Left ventricle myocardium inferior (tissue), 1 donor: Measurements from ENCODE around the gene HAUS1. TPM values are rescaled to one million over a fixed set of nuclear protein-coding genes. Genes with fewer than 3 reads are reported as not detected.
A peak's percentile ranks its signal among the peaks of the same experiment; 100 is the strongest.

Experiments
- DNase-seq: peaks from one replicate; pipeline ENCODE4 v3.0.0-alpha.2; 2020
- H3K27ac ChIP-seq: fragments of 200-600 bp; replicated peaks from 2 replicates; pipeline ENCODE4 v1.8.0; 2021
- H3K27me3 ChIP-seq: fragments of 200-600 bp; 2 replicates; pipeline ENCODE4 v1.8.0; 2021; ENCODE audit warnings: low read depth
- H3K36me3 ChIP-seq: fragments of 200-600 bp; 2 replicates; pipeline ENCODE4 v1.8.0; 2021
- H3K4me1 ChIP-seq: fragments of 200-600 bp; 2 replicates; pipeline ENCODE4 v1.8.0; 2021
- H3K4me3 ChIP-seq: fragments of 200-600 bp; 2 replicates; pipeline ENCODE4 v1.8.0; 2021; ENCODE audit warnings: mild to moderate bottlenecking, moderate library complexity
- H3K9me3 ChIP-seq: fragments of 200-600 bp; replicated peaks from 2 replicates; pipeline ENCODE4 v1.8.0; 2021
- CTCF ChIP-seq: fragments of 200-600 bp; IDR thresholded peaks from 2 replicates; pipeline ENCODE4 v1.8.0; 2021; ENCODE audit warnings: antibody characterized with exemption, mild to moderate bottlenecking, borderline replicate concordance
- intact Hi-C: fragments of 100-400 bp; cut with micrococcal nuclease; formaldehyde crosslinking; loops from one replicate; pipeline ENCODE4 v1.11.0; 2022
- total RNA-seq: library from RNA; stranded (reverse); fragmentation: NEBNext Ultra II Directional; extraction: Animal tissue kit (Norgen Biotek cat#: 25700); gene quantifications from one replicate; pipeline ENCODE4 v1.2.1, GENCODE V29; 2021
- donor health status: DM: no; HTN: yes; CAD: no; lungs with severe emphysema.

HAUS1 gene
- total RNA-seq, 1 donor from 2014 or later = 6.4 TPM

GRCh38 chr18:46133534-46133933 is 29.3 kb downstream of the HAUS1 start:
- no peak for DNase-seq
- intact Hi-C loops = no loop called here
- H3K4me3 ChIP-seq = no peak overlapping the region
- H3K27me3 ChIP-seq = no peaks in the 10 kb centered on the region
- peaks cover 14% of the 10 kb centered on the region for H3K36me3 ChIP-seq
- H3K4me1 ChIP-seq = peaks cover 8% of the 10 kb centered on the region
- no peaks in the 10 kb centered on the region for H3K9me3 ChIP-seq
- no peak overlapping the region for H3K27ac ChIP-seq
- TF ChIP-seq CTCF = no peak

GRCh38 chr18:46134920-46135675 is 30.9 kb downstream of the HAUS1 start:
- intact Hi-C loops = no loop called here
- Histone ChIP-seq H3K36me3 (no peaks in the 10 kb centered on the region), H3K27me3 (no peaks in the 10 kb centered on the region), H3K27ac (peak overlapping the region; percentile 56), H3K4me3 (no peak overlapping the region), H3K9me3 (no peaks in the 10 kb centered on the region), H3K4me1 (peaks cover 8% of the 10 kb centered on the region)
- DNase-seq = no peak
- TF ChIP-seq CTCF = no peak

GRCh38 chr18:46140173-46140572 is 36.0 kb downstream of the HAUS1 start:
- Histone ChIP-seq H3K36me3 (no peaks in the 10 kb centered on the region), H3K4me3 (no peak overlapping the region), H3K27me3 (no peaks in the 10 kb centered on the region), H3K4me1 (peaks cover 3% of the 10 kb centered on the region), H3K9me3 (no peaks in the 10 kb centered on the region), H3K27ac (no peak overlapping the region)
- no peak for DNase-seq
- TF ChIP-seq CTCF = no peak
- intact Hi-C loops = no loop called here

GRCh38 chr18:46141199-46141598 is 37.0 kb downstream of the HAUS1 start:
- H3K4me3 ChIP-seq = no peak overlapping the region
- intact Hi-C loops = no loop called here
- no peaks in the 10 kb centered on the region for H3K36me3 ChIP-seq
- no peak for DNase-seq
- no peaks in the 10 kb centered on the region for H3K27me3 ChIP-seq
- no peak overlapping the region for H3K27ac ChIP-seq
- no peaks in the 10 kb centered on the region for H3K9me3 ChIP-seq
- H3K4me1 ChIP-seq = no peaks in the 10 kb centered on the region
- no peak for TF ChIP-seq CTCF

- H3K27me3 ChIP-seq = no peaks in the 10 kb centered on the region
- TF ChIP-seq CTCF = peak; percentile 77
- H3K9me3 ChIP-seq = no peaks in the 10 kb centered on the region
- no peak overlapping the region for H3K4me3 ChIP-seq
- H3K36me3 ChIP-seq = no peaks in the 10 kb centered on the region
- H3K27ac ChIP-seq = no peak overlapping the region
- intact Hi-C loops = no loop called here
- no peak for DNase-seq
- H3K4me1 ChIP-seq = peaks cover 16% of the 10 kb centered on the region
Observed at GRCh38 chr18:46148810-46149209, 44.6 kb downstream of the HAUS1 start.
